Skin epidermis (tissue), 12 donors: Measurements from ENCODE around the gene GAA.

Experiments
- H3K27ac ChIP-seq, 21 experiments: fragments of 200-600 bp; sonication (generic) in 11 of 21; one replicate each; pipeline ENCODE4 v1.5.0; 2020; ENCODE audit warnings: mild to moderate bottlenecking in 3 of 21, inconsistent platforms in 2 of 21, moderate library complexity in 2 of 21
- H3K4me3 ChIP-seq, 7 experiments: fragments of 200-600 bp; sonication (generic) in 2 of 7; one replicate each; pipeline ENCODE4 v1.5.0; 2020; ENCODE audit warnings: inconsistent platforms in 2 of 7, mild to moderate bottlenecking in 2 of 7, moderate library complexity in 1 of 7

Gene GAA

GRCh38 chr17:80101946-80102663, 724 bp downstream of the GAA start:
- Histone ChIP-seq H3K27ac (peak overlapping the region; percentile 53 to 96 (median 88)), H3K4me3 (peak overlapping the region; percentile 81 to 86 (median 82))

DNA sequence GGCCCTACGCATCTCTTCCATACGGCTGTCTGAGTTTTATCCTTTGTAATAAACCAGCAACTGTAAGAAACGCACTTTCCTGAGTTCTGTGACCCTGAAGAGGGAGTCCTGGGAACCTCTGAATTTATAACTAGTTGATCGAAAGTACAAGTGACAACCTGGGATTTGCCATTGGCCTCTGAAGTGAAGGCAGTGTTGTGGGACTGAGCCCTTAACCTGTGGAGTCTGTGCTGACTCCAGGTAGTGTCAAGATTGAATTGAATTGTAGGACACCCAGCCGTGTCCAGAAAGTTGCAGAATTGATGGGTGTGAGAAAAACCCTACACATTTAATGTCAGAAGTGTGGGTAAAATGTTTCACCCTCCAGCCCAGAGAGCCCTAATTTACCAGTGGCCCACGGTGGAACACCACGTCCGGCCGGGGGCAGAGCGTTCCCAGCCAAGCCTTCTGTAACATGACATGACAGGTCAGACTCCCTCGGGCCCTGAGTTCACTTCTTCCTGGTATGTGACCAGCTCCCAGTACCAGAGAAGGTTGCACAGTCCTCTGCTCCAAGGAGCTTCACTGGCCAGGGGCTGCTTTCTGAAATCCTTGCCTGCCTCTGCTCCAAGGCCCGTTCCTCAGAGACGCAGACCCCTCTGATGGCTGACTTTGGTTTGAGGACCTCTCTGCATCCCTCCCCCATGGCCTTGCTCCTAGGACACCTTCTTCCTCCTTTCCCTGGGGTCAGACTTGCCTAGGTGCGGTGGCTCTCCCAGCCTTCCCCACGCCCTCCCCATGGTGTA, 1.5 kb downstream of the GAA start:
- no peak overlapping the region for H3K27ac ChIP-seq
- H3K4me3 ChIP-seq: peak overlapping the region in 1 of 7 experiments; percentile 82

GRCh38 chr17:80103449-80104085, 2.2 kb downstream of the GAA start:
- Histone ChIP-seq H3K27ac (no peak overlapping the region), H3K4me3 (no peak overlapping the region)

DNA sequence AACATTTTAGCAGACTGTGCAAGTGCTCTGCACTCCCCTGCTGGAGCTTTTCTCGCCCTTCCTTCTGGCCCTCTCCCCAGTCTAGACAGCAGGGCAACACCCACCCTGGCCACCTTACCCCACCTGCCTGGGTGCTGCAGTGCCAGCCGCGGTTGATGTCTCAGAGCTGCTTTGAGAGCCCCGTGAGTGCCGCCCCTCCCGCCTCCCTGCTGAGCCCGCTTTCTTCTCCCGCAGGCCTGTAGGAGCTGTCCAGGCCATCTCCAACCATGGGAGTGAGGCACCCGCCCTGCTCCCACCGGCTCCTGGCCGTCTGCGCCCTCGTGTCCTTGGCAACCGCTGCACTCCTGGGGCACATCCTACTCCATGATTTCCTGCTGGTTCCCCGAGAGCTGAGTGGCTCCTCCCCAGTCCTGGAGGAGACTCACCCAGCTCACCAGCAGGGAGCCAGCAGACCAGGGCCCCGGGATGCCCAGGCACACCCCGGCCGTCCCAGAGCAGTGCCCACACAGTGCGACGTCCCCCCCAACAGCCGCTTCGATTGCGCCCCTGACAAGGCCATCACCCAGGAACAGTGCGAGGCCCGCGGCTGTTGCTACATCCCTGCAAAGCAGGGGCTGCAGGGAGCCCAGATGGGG, 3.1 kb downstream of the GAA start:
- no peak overlapping the region for H3K27ac ChIP-seq
- H3K4me3 ChIP-seq: no peak overlapping the region

DNA sequence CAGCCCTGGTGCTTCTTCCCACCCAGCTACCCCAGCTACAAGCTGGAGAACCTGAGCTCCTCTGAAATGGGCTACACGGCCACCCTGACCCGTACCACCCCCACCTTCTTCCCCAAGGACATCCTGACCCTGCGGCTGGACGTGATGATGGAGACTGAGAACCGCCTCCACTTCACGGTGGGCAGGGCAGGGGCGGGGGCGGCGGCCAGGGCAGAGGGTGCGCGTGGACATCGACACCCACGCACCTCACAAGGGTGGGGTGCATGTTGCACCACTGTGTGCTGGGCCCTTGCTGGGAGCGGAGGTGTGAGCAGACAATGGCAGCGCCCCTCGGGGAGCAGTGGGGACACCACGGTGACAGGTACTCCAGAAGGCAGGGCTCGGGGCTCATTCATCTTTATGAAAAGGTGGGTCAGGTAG, 3.6 kb downstream of the GAA start:
- Histone ChIP-seq H3K27ac (no peak overlapping the region), H3K4me3 (no peak overlapping the region)

- H3K4me3 ChIP-seq: no peak overlapping the region
- H3K27ac ChIP-seq: no peak overlapping the region
Observed at GRCh38 chr17:80105762-80106161, 4.4 kb downstream of the GAA start.

GRCh38 chr17:80106176-80106575, 4.8 kb downstream of the GAA start:
- Histone ChIP-seq H3K4me3 (no peak overlapping the region), H3K27ac (no peak overlapping the region)

GRCh38 chr17:80106751-80107150, 5.4 kb downstream of the GAA start:
- H3K4me3 ChIP-seq: no peak overlapping the region

GRCh38 chr17:80107231-80108021, 6.0 kb downstream of the GAA start:
- Histone ChIP-seq H3K4me3 (no peak overlapping the region), H3K27ac (no peak overlapping the region)

More at GRCh38 chr17:80106751-80107150, 5.4 kb downstream of the GAA start:
- H3K27ac ChIP-seq: no peak overlapping the region

GRCh38 chr17:80108036-80108971, 6.9 kb downstream of the GAA start:
- H3K4me3 ChIP-seq: no peak overlapping the region

DNA sequence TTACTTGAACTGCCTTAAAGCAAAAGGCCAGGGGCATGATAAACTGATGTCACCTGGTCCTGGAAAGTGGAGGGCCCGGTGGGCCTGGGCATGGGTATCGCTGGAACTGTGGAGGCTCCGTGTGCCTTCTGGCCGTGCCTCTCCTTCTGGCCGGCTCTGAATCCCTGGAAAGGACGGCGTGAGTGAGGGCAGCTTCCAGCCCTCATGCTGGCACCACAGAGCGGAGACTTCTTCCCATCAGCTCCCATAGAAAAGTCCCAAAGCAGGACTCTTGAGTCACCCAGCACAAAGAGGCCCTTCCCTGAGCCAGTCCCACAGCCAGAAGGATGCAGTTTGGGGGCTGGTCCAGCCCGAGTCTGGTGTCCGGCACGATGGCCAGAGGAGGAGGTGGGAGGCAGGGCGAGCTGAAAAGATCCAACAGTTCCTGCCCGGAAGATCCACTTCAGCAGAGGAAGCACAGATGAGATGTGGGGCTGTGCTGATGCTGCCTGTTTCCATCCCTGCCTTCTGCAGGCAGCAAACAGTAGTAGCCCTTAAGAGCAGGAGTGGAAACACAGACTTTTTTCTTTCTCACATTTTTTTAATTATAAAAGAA, 7.8 kb downstream of the GAA start:
- no peak overlapping the region for H3K27ac ChIP-seq
- no peak overlapping the region for H3K4me3 ChIP-seq

More at GRCh38 chr17:80108036-80108971, 6.9 kb downstream of the GAA start:
- H3K27ac ChIP-seq: no peak overlapping the region

DNA sequence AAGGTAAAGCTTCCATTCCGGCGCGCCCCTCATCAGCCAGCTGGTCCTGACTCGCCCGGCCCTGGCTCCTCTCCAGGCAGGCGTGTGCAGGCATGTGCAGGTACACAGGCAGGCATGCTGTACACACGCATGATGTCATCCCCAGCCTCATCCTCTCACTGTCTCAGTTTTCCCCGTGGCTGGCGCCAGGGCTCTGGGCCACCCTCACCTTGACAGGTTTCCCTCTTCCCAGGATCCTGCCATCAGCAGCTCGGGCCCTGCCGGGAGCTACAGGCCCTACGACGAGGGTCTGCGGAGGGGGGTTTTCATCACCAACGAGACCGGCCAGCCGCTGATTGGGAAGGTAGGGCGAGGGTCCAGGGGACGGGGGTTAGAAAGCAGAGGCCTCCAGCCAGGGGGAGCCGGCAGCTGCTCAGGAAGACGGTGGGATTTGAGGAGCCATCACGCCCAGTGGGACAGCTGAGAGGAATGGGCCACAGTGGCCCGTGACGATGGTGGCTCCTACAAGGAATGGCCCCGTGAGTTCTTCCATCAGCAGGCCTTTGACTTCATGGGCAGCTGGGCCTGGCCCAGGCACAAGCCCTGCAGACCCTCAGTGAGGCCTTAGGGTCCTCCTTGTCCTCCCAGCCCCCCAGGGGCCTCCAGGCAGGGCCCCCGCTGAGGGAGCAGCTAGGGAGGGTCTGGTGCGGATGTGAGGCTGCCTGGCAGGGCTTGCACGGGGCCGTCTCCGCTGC, 8.5 kb downstream of the GAA start:
- H3K27ac ChIP-seq: peak overlapping the region in 2 of 21 experiments; percentile 16 to 57

GRCh38 chr17:80110447-80110812, 9.0 kb downstream of the GAA start:
- Histone ChIP-seq H3K4me3 (no peak overlapping the region), H3K27ac (no peak overlapping the region)

More for the DNA sequence above, 8.5 kb downstream of the GAA start:
- H3K4me3 ChIP-seq: no peak overlapping the region

DNA sequence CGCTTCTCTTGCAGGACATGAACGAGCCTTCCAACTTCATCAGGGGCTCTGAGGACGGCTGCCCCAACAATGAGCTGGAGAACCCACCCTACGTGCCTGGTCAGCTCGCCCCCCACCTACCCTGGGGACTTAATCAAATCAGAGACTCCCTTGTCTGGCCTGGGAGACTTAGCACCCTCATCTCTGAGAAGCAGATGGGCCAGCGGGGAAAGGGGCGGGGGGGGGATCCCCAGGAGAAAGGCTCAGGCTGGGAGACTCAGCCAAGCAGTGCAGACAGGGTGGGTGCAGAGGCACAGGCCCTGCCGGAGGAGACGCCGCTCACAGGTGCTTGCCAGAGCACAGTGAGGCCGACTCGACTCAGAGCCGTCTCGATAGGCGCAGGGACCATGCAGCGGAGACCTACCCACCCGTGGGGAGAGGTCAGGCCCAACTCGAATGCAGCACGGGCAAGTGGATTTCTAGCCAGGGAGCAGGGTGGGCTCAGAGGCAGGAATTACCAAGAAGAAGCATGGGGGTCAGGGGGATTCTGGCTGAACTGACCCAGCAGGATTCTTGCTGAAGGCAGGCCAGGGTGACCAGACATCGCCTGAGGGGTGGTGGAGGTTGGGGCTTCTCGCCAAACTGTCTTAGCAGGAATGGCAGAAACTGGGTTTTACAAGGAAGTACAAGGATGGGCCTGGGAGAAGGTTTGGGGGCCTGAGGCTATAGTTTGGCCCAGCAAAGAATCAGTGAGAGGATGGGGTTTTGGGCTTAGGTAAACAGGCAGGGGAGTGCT, 9.7 kb downstream of the GAA start:
- H3K4me3 ChIP-seq: no peak overlapping the region
- no peak overlapping the region for H3K27ac ChIP-seq

DNA sequence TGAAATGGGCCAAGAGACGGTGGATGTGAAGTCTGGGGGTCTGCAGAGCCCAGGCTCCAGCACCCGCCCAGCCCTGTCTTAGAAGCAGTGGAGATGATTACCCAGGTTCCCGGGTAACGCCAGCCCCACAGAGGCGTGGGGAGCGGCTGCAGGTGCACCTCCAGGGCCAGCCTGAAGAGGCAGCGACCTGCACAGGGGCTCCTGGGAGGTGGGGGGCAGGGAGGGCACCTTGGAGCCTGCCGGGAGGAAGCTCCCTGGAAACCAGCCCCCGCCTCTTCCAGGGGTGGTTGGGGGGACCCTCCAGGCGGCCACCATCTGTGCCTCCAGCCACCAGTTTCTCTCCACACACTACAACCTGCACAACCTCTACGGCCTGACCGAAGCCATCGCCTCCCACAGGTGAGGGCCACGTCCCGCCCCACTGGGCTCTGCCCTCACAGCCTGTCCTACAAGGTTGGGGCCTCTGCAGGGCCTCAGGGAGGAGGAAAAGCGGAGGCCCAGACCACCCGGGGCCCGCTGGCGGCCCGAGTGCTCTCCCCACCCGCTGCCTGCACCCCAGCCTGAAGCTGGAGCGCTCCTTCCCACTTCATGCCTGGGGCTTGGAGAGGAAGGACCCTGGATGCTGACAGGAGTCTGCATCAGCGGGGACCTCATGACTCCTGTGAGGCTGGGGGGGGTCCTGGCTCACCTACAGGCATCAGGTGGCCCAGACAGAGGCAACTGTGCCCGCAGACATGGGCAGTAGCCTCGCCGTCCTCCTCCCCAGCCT, 10.5 kb downstream of the GAA start:
- Histone ChIP-seq H3K27ac (no peak overlapping the region), H3K4me3 (no peak overlapping the region)

DNA sequence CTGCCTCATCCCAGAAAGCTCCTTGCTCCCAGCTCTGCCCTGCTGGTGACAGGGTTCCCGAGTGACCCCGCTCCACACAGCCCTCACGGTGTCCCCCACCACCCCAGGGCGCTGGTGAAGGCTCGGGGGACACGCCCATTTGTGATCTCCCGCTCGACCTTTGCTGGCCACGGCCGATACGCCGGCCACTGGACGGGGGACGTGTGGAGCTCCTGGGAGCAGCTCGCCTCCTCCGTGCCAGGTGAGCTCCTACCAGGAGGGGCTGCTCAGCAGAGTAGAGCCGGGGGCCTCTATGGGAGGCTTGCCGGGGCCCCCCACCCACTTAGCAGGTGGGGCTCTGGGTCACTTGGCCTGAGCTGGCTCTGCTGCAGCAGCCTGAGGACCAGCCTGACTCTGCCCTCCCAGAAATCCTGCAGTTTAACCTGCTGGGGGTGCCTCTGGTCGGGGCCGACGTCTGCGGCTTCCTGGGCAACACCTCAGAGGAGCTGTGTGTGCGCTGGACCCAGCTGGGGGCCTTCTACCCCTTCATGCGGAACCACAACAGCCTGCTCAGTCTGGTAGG, 11.2 kb downstream of the GAA start:
- Histone ChIP-seq H3K27ac (no peak overlapping the region), H3K4me3 (no peak overlapping the region)
